H54 (cell line): ENCODE results near the gene NKX6-2.

Experiments used
- DNase-seq: peaks from one replicate; pipeline ENCODE4 v3.0.0; 2011; ENCODE audit warnings: low spot score, mixed read lengths; ENCODE audit not compliant: insufficient read length
- FAIRE-seq: peaks from 3 replicates; lab custom pipeline; 2011; peaks lifted over from hg19 to GRCh38; lab: Jason Lieb, UNC
- POLR2A ChIP-seq: IDR thresholded peaks from 2 replicates; pipeline ENCODE4 v1.6.1; 2011; ENCODE audit warnings: low read depth, mild to moderate bottlenecking, low read length

NKX6-2 gene

GRCh38 chr10:132820056-132820455 is 34.1 kb upstream of the NKX6-2 start:
- FAIRE-seq (no peak), DNase-seq (no peak)
- no peak for TF ChIP-seq POLR2A

- TF ChIP-seq POLR2A = no peak
- DNase-seq = no peak
- FAIRE-seq = no peak
Observed at GRCh38 chr10:132817701-132818211, 31.8 kb upstream of the NKX6-2 start.

DNA sequence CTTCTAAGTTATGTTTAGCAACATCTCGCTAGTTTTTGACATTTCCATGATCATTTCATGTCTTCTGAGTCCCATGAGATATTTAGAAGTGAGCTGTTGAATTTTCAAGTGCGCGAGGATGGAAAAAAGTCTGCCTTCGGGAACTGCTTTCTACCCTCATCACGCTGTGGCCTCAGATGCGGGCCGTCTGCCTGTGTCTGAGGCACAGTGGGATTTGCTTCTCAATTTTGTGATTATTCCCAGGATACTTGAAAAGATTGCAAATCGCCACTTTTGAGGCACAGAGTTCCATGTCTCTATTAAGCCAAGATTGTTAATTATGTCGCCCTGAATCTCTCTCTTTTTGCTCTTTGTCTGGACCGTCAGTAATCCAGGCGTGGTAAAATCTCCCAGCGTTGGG is 30.8 kb upstream of the NKX6-2 start:
- no peak for DNase-seq

DNA sequence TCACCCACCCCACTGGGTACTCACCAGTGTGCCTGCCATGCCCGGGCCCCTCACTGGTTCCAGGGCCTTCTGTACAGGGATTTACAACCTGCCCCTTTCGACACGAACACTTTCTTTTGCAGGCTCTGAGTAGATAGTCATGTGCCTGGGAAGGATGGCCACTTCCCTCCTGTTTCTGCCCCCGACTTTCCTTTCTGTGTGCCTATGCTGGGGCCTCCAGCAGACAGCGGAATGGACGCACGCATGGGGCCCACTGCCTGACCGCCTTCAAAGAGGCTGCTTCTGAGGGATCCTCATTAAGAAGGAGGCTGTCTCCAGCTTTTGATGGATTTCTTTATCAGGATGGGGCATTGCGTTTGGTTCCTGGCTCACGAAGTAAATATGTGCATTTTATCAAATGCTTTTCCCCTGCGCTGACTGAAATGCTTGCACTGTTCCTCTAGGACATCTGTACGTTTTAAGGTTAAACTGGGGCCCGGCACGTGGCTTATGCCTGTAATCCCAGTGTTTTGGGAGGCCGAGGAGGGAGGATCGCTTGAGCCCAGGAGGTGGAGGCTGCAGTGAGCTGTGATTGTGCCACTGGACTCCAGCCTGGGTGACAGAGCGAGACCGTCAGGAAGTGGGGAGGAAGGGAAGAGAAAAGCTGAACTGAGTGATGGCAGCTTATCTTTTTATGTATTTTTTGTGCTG is 29.4 kb upstream of the NKX6-2 start:
- no peak for FAIRE-seq
- no peak for TF ChIP-seq POLR2A
- no peak for DNase-seq

More for the DNA sequence above, 30.8 kb upstream of the NKX6-2 start:
- FAIRE-seq = no peak
- no peak for TF ChIP-seq POLR2A

DNA sequence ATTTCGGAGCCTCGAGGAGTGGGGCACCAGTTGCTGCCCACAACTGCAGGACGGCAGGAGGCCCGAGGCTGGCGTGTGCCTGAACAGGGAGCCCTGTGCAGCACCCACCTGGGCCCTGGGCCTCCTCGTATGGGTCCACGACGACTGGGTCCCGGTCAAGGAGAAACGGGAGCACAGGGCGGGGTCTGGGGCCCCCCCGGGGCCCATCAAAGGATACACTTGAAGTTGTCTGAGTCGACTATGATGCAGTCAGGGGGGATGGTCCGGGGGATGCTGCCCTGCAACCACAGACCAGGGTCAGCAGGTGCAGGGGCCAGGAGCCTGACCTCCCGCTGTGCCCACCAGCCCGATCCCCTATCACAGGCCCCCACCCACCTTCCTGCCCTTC is 28.5 kb upstream of the NKX6-2 start:
- DNase-seq = no peak
- no peak for TF ChIP-seq POLR2A
- FAIRE-seq = no peak

- DNase-seq (no peak), FAIRE-seq (no peak)
- no peak for TF ChIP-seq POLR2A
Observed at GRCh38 chr10:132813560-132814468, 27.9 kb upstream of the NKX6-2 start.

- FAIRE-seq (no peak), DNase-seq (no peak)
- no peak for TF ChIP-seq POLR2A
Observed at GRCh38 chr10:132813001-132813401, 27.1 kb upstream of the NKX6-2 start.

- FAIRE-seq (no peak), DNase-seq (no peak)
- no peak for TF ChIP-seq POLR2A
Observed at GRCh38 chr10:132812520-132812919, 26.6 kb upstream of the NKX6-2 start.

GRCh38 chr10:132811891-132812481 is 26.0 kb upstream of the NKX6-2 start:
- DNase-seq (no peak), FAIRE-seq (no peak)
- TF ChIP-seq POLR2A = no peak

GRCh38 chr10:132810807-132811700 is 25.1 kb upstream of the NKX6-2 start:
- FAIRE-seq (no peak), DNase-seq (no peak)
- no peak for TF ChIP-seq POLR2A

- FAIRE-seq = no peak
- TF ChIP-seq POLR2A = no peak
- no peak for DNase-seq
Observed at GRCh38 chr10:132810141-132810806, 24.3 kb upstream of the NKX6-2 start.

- no peak for TF ChIP-seq POLR2A
- no peak for FAIRE-seq
- no peak for DNase-seq
Observed at GRCh38 chr10:132809232-132810140, 23.5 kb upstream of the NKX6-2 start.
